Gastrocnemius medialis (tissue), 4 donors: ENCODE data around the gene PTGS1.
"Not testable (repeated sequence)": the region's sequence is repeated elsewhere in the genome, so short reads cannot be mapped to it uniquely, and the experiment has no call there.

ENCODE experiments used
- POLR2A ChIP-seq, 2 donors: fragments of 450-650 bp; IDR thresholded peaks; one replicate each; pipeline ENCODE4 v1.6.1; 2017; ENCODE audit warnings: antibody characterized with exemption in 2 of 2, mild to moderate bottlenecking in 2 of 2, moderate library complexity in 2 of 2
- TF ChIP-seq, protein P1 (sequence below), 5 experiments: fragments of 450-650 bp in 3 of 5; fragments of 200-600 bp in 2 of 5; sonication (generic) in 2 of 5; IDR thresholded peaks in 4 of 5; conservative IDR thresholded peaks in 1 of 5; 1 replicate in 4 of 5; 2 replicates in 1 of 5; pipeline ENCODE4 v1.5.1; 2016 to 2019; ENCODE audit warnings: antibody characterized with exemption in 5 of 5, mild to moderate bottlenecking in 3 of 5, moderate library complexity in 3 of 5

DNA sequence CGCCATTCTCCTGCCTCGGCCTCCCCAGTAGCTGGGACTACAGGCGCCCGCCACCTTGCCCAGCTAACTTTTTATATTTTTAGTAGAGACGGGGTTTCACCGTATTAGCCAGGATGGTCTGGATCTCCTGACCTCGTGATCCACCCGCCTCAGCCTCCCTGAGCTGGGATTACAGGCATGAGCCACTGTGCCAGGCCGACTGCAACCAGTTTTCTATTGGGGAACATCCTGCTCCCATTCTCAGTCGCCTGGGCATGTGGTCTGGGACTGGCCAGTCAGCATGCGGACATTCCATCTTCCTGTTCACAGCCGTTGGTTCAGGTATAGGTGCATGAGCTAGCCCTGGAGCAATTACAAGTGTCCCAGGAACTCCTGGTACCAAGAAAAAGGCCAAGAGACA lies 7.7 kb upstream of the PTGS1 start:
- TF ChIP-seq, protein P1, sequence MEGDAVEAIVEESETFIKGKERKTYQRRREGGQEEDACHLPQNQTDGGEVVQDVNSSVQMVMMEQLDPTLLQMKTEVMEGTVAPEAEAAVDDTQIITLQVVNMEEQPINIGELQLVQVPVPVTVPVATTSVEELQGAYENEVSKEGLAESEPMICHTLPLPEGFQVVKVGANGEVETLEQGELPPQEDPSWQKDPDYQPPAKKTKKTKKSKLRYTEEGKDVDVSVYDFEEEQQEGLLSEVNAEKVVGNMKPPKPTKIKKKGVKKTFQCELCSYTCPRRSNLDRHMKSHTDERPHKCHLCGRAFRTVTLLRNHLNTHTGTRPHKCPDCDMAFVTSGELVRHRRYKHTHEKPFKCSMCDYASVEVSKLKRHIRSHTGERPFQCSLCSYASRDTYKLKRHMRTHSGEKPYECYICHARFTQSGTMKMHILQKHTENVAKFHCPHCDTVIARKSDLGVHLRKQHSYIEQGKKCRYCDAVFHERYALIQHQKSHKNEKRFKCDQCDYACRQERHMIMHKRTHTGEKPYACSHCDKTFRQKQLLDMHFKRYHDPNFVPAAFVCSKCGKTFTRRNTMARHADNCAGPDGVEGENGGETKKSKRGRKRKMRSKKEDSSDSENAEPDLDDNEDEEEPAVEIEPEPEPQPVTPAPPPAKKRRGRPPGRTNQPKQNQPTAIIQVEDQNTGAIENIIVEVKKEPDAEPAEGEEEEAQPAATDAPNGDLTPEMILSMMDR (IDR thresholded peaks at IDR 0.05 in 4 of 5, conservative IDR thresholded peaks at IDR 0.05 in 1 of 5) = not testable (repeated sequence)
- TF ChIP-seq POLR2A (IDR thresholded peaks at IDR 0.05) = not testable (repeated sequence)
